GM18519 (cell line): Measurements from ENCODE around the gene SLC2A6.
"Not testable (repeated sequence)": the region's sequence is repeated elsewhere in the genome, so short reads cannot be mapped to it uniquely, and the experiment has no call there.

Experiments used
- ATAC-seq: cut with Tn5 transposase; IDR thresholded peaks from one replicate; pipeline ENCODE4 v1.9.1; 2021; ENCODE audit warnings: mild to moderate bottlenecking, moderate library complexity; ENCODE audit not compliant: unreplicated experiment, low FRiP score

Gene SLC2A6

DNA sequence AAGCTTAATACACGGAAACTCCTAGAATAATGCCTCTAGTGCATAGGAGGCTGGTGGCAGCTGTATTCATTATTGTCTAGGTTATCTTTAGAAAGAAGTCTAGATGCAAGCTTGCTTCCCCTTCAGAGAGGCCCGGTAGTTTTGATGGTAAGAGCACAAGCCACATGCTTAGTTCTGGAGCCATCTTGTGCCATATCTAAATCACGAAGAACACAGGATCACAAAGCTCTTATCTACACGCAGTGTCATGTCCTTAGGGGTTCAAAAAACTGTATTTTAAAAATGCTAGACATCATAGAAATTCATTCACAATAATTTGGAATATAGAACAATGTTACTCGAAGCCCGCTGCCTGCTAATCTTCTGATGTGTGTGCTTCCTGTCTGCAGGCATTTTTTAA, 12.9 kb downstream of the SLC2A6 start:
- no peak for ATAC-seq

DNA sequence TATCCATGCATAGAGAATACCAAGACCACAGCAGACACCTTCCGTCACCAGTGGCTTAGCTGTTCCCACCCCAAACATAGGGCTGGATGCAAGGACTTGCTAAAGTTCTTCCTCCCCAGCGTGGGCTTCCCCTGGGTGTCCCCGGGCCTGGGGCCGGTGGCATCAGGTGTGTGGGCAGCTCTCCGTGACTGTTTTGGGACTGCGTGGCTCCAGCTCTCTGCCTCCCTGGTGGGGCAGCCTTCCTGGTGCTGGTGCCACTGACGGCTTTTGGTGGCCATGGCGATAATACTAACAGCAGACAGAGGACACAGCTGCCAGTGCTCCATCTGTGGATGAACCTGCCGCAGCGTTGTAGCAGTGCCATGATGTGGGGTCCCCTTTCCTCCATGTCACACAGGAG, 14.3 kb downstream of the SLC2A6 start:
- no peak for ATAC-seq

DNA sequence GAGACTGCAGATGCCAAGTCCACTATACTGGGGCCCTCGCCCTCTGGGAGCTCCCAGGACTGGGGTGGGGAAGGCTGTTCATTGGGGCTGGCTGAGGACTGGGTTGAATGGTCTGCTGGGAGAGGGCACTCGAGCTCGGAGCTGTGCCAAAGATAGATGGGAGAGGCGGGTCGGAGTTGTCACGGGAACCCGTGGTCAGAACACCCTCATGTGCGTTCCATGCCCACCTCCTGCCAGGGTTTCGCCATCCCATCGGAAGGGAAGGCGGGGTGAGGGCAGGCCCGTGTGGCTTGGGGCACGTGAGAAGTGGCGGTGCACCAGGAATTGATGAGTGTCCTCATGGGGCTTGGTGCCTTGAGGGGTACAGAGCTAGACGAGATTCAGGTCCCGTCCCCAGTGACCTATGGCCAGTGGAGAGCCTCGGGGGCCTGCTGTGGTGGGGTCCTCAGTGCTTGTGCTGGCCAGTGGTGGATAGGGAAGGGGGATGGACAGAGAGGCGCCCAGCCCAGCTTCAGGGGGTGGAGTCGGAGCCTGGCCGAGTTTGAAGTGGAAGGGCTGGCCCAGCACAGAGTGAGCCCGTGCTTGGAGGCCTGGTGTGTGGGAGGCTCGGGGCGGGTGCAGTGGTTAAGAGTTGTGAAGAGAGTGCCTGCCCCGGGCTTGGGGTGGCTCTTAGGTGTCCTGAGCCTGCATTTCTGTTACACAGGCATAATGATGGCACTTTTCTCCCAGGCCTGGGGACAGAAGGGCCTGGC, 14.9 kb downstream of the SLC2A6 start:
- no peak for ATAC-seq

DNA sequence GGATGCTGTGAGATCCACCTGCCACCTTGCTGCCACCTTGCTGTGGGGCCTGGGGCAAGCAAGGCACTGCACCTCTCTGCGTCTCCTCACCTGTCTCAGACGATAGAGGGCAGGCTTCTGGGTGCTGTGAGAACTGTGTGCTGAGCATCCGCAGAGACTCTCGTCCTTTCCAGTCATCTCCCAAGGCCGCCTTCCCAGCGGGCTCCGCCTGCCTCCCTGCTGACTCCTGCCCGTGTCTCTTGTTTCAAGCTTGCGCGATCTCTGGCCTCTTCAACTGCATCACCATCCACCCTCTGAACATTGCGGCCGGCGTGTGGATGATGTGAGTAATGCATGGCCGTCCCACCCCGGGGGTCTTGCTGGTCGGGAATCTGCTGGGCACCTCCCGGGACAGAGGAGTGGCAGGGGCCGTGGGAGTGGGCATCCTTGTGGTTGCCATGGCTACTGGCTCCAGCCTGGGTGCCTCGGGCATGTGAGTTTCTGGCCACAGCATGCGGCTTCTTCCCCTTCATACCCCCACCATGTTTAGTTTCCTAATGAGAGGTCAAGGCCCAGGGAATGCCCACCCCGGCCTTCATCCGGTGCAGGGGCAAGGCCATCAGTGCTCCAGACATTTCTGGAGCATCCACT, 15.6 kb downstream of the SLC2A6 start:
- ATAC-seq = no peak

DNA sequence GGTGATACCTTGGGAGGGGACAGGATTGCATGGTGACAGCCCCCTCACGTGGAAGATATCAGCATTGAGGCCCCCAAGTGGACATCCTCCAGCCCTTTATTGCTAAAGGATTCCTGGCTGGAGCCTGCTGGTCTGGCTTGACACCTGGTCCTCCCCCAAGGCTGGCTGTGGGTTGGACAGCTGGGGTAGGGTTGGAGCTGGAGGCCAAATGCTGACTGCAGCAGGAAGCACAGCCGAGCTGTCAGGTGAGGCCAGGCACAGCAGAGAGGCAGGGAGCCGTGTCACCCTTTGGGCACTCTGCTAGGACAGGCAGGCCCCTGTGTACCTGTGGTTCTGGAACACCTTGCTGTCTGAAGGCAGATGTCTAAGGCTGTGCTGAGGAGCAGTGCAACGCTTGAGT, 16.9 kb downstream of the SLC2A6 start:
- ATAC-seq = no peak

DNA sequence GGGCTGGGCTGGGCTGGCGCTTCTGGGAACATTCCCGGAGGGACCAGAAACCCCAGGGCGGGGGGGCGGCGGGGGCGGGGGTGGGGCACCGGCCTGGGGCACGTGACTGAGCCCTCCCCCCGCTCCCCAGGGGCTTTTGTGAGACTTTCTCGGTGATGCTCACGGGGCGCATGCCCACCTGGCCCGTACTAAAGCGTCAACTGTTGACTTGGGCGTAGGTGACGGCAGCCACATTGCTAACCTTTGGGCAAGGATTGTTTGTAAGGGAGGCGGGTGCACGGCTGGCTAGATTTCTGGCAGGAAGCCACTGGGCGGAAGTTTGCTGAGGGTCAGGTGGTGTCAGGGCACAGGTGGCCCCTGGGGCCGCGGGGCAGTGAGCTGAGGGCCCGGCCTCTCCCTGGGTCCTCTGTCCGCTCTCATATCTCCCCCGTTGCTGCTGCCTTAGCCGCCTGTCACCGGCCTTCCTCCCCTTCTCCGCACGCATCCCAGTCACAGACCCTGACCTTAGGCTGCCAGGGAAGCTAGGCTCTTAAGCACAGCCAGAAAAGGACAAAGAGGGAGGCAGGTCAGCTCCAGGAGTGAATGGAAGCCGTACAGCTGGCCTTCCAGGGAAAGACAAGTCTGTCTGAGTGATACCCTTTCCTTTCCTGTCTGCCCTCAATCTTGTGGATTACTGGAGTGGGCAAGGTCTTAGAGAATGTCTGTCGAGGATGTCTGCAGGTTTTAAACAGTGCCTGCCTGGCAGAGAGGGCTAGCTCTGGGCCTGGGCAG, 18.3 kb downstream of the SLC2A6 start:
- peak; percentile 15 for ATAC-seq

DNA sequence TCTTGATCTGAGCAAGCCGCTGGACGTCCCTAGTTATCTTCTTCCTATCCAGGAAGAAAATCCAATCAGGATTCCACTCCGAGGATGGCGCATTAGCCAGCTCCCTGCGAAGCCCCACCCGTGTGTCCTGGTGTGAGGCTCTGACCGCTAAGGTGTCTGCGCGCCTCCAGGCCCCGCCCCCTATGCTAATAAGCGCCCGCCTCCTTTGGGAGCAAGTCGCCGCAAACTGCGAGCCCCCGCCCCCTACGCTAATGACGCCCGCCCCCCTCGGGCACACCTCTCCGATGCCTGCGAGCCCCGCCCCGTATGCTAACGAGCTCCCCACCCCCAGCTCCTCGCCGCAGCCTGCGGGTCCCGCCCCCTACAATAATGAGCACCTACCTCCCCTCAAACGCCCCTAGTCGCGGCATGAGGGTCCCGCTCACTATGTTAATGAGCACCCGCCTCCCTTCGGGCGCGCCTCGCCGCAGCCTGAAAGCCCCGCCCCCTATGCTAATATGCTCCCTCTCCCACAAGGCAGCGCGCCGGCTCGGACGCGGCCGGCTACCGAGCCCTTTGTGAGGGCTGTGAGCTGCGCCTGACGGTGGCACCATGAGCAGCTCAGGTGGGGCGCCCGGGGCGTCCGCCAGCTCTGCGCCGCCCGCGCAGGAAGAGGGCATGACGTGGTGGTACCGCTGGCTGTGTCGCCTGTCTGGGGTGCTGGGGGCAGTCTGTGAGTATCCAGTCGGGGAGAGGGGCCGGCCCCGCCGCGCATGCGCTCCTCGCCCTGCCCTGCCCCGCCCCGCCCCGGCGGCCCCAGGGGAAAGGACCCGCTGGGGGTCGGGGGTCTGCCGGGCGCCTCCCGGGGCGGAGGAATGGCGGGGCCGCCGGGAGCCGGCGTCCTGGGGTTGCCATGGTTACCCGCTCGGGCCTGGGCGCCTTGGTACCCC, 19.2 kb downstream of the SLC2A6 start, which contains the start of gene CACFD1:
TSS of gene CACFD1 (plus strand) at position 503 of the 929 bp plus-strand sequence. CDS start at position 592, 89 bp downstream.
- ATAC-seq = peak; percentile 43

DNA sequence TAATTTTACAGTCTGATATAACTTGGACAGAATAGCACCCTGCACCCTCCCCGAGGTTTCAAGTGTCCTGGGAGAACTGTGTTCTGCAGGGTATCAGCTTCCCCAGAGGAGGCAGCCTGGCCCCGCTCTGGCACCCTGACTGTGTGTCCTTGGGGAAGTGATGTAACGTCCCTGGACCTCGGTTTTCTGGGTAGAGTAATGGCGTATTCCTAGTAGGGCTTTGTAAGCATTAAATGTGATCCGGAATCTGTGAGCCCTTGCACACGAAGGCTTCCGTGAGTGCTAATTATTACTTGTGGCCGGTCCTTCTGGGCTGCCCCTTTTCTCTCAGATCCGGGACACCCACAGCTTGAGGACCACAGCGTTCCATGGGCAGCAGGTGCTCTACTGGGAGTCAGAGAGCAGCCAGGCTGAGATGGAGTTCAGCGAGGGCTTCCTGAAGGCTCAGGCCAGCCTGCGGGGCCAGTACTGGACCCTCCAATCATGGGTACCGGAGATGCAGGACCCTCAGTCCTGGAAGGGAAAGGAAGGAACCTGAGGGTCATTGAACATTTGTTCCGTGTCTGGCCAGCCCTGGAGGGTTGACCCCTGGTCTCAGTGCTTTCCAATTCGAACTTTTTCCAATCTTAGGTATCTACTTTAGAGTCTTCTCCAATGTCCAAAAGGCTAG, 20.1 kb downstream of the SLC2A6 start:
- ATAC-seq = no peak

DNA sequence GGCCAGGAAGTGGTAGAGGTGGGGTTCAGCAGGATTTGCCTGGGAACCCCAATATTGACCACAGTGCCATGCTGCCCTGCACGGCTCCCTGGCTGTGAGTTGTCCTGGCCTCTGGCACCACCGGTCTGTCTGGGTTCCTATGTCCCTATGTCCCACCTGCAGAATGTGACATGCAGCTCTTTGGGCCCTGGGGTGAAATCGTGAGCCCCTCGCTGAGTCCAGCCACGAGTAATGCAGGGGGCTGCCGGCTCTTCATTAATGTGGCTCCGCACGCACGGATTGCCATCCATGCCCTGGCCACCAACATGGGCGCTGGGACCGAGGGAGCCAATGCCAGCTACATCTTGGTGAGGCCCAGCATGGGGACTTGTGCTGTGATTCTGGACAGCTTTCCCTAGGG, 21.2 kb downstream of the SLC2A6 start:
- no peak for ATAC-seq

DNA sequence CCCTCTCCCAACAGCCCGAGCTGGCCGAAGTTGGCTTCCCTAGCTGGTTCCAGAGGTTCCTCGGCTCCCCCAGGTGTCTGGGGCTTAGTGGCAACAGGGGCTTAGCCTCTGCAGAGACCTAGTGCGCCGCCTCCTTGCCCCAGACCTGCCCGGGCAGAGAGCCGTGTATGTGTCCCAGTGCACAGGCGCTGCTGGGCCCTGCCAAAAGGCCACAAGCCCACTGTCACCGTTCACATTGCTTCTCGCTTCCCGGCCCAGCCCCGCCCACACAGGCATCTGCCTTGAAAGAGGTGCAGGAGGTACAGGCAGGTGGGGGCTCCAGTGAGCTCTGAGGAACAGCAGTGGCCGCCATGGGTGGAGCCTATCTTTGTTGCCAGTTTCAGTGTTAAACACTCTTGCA, 21.7 kb downstream of the SLC2A6 start:
- ATAC-seq = no peak

DNA sequence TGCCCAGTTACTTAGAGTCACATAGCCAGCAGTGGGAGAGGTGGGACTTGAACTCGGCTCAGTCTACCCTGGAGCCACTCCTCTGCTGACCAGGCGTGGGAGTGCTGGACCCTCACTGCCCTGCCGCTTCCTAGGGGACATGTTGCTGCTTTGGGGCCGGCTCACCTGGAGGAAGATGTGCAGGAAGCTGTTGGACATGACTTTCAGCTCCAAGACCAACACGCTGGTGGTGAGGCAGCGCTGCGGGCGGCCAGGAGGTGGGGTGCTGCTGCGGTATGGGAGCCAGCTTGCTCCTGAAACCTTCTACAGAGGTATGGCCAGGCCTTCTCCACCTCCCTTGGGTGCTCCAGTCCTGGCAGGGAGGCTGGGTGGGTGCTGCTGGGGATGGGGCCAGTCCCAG, 22.5 kb downstream of the SLC2A6 start:
- ATAC-seq = no peak

DNA sequence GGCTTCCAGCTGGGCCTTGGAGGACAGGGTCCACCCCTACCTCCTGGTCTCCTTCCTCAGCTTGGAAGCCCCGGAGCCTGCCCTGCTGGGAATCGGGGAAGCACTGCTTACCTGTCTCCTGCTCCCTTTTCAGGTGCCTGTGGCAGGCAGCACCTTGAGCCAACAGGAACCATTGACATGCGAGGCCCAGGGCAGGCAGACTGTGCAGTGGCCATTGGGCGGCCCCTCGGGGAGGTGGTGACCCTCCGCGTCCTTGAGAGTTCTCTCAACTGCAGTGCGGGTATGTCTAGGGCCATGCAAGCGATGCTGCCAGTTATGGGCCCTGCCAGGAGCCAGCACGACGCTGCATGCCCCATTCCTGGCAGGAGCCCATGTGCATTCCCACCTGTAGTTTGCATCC, 23.0 kb downstream of the SLC2A6 start:
- ATAC-seq = no peak

DNA sequence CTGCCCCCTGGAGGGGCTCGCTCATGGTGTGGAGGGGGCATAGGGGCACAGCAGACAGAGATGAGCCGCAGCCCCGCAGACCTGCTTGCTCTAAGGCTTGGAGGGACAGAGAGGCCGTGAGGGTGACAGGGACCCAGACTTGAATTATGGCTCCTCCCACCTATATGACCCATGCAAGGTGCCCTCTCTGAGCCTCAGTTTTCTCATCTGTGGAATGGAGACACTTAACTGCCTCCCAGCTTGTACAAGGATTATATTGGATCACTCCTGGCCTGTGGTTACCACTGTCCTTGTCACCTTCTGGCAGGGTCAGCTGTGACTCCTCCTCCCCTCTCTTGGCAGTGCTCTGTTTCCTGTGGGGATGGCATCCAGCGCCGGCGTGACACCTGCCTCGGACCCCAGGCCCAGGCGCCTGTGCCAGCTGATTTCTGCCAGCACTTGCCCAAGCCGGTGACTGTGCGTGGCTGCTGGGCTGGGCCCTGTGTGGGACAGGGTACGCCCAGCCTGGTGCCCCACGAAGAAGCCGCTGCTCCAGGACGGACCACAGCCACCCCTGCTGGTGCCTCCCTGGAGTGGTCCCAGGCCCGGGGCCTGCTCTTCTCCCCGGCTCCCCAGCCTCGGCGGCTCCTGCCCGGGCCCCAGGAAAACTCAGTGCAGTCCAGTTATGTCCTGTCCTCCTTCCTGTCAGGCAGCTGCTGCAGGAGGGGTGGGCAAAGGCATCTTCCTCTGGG, 23.8 kb downstream of the SLC2A6 start:
- no peak for ATAC-seq

DNA sequence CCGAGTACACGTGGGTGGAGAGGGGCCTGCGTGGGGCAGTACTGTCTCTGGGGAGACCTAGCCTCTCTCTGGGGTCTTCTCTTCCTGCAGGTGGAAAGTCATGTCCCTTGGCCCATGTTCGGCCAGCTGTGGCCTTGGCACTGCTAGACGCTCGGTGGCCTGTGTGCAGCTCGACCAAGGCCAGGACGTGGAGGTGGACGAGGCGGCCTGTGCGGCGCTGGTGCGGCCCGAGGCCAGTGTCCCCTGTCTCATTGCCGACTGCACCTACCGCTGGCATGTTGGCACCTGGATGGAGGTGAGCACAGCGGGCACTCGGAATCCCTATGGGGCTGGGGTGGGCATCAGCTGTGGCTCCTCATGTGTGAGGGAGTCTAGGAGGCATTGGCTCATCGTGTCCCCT, 24.6 kb downstream of the SLC2A6 start:
- no peak for ATAC-seq

DNA sequence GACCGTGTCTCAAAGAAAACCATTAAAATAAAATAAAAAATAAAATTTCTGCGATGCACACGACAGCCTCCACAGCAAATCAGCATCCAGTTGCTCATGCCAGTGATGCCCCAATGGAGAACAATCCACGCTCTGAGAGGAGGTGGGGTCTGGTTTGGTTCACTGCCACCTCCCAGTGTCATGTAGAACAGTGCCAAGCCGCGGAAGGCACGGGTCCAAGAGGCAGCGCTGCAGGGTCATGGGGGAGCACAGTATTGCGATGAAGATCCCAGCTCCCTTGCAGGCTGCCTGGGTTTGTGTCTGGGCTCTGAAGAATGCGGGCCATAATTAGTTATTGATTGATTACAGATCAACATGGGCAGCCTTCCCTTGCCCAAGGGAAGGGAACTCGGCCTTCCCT, 25.2 kb downstream of the SLC2A6 start:
- no peak for ATAC-seq

DNA sequence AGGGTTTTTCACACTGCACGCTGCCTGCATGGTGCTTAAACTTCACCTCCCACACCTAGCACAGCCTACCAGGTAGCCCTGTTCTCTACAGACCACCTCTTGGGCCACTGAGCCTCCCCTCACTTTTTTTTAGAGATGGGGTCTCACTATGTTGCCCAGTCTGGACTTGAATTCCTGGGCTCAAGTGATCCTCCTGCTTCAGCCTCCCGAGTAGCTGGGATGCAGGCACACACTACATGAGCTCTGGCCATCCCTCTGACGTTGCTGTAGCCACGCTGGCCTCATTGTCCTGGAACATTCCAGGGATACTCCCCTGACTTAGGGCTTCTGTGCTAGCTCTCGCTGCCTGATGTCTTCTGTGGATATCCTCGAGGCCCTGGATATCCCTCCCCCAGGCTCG, 26.3 kb downstream of the SLC2A6 start:
- ATAC-seq = no peak

DNA sequence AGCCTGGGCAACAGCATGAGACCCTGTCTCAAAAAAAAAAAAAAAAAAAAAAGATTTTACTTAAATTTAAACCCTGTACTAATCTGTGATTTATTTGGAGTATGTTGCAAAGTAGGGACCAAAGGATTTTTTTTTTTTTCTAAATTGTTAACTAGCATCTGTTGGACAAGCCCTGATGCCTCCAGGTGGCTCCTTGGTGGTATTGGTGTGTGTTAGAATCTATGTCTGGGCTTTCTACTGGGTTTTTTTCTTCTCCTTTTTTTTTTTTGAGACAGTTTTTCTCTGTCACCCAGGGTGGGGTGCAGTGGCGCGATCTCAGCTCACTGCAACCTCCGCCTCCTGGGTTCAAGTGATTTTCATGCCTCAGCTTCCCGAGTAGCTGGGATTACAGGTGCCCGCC, 27.0 kb downstream of the SLC2A6 start:
- not testable (repeated sequence) for ATAC-seq

DNA sequence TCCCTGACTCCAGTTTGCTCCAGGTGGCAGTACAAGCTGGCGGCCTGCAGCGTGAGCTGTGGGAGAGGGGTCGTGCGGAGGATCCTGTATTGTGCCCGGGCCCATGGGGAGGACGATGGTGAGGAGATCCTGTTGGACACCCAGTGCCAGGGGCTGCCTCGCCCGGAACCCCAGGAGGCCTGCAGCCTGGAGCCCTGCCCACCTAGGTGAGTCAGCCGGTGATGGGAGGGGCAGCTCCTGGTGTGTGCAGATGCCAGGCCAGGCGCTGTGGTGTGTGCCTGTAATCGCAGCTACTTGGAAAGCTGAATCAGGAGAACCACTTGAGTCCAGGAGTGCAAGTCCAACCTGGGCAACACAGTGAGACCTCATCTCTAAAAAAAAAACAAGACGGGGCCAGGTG, 29.1 kb downstream of the SLC2A6 start:
- ATAC-seq = no peak

DNA sequence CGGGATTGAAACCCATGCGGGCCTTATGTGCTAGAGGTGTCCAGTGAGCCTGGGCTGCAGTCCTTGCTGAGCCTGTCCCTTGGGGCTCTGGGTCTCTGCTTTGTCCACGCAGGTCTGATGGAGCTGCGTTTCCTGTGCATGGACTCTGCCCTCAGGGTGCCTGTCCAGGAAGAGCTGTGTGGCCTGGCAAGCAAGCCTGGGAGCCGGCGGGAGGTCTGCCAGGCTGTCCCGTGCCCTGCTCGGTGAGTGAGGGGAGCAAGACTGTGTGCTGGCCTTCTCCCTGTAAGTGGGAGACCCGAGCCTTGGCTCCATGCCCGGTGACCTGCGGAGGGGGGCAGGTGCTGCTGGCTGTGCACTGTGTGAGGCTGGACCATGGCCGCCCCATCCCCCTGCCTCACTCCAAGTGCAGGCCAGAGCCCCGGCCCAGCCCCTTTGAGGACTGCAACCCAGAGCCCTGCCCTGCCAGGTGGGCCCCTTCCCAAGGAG, 30.4 kb downstream of the SLC2A6 start:
- no peak for ATAC-seq
